HG02610 (cell line): Measurements from ENCODE around the gene RBM24.
"Not testable (repeated sequence)": the region's sequence is repeated elsewhere in the genome, so short reads cannot be mapped to it uniquely, and the experiment has no call there.

ENCODE experiments used
- ATAC-seq: cut with Tn5 transposase; IDR thresholded peaks from one replicate; pipeline ENCODE4 v1.9.1; 2021; ENCODE audit warnings: mild to moderate bottlenecking, moderate library complexity; ENCODE audit not compliant: unreplicated experiment

Gene RBM24

DNA sequence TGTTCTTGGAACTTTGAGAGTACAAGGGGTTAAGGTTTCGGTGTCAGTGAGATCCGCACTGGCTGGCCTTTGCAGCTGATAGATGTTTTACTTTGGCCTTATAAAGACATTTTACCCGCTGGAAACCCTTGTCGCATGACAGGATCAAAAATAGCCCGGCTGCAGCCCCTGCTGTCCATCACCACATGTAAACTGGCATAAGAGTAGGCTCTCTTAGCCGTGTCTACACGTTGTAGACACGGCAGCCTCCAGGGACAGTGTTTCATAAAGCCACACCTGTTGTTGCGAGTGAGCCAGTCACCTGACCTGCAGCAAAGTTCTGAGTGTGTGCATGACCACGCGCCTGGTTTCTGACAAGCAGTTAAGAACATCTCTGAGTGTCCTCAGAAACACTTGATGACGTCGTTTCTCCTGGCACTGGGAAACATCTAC is 8.5 kb downstream of the RBM24 start:
- no peak for ATAC-seq

DNA sequence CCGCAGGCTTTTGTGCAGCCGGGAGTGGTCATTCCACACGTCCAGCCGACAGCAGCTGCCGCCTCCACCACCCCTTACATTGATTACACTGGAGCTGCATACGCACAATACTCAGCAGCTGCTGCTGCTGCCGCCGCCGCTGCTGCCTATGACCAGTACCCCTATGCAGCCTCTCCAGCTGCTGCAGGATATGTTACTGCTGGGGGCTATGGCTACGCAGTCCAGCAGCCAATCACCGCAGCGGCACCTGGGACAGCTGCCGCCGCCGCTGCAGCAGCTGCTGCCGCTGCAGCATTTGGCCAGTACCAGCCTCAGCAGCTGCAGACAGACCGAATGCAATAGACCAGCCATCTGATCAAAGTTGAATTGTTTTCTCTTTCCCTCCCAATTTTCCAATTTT is 10.6 kb downstream of the RBM24 start:
- ATAC-seq = no peak

DNA sequence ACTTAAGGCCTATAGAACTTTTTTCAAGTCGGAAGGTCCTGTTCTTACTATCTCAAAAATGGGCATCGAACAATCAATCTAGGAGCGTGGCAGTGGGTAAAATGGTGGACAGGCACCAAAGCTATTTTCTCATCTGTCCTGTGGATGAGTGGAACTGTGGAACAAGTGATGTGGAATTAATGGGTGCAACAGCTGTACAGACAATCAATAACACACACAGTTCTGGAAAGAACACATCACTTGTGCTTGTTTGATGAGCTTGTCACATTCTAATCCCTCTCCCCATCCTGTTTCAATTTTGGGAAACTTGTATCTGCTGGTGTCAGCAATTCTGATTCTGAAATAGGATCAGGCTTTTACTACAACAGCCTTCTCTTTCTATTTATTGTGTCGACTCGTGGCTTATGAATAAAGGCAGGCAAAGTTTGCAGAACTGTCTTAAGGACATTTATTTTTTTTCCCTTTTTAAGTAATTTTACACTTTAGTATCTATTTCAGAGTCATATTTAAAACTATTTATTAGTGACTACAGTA is 11.5 kb downstream of the RBM24 start:
- no peak for ATAC-seq

DNA sequence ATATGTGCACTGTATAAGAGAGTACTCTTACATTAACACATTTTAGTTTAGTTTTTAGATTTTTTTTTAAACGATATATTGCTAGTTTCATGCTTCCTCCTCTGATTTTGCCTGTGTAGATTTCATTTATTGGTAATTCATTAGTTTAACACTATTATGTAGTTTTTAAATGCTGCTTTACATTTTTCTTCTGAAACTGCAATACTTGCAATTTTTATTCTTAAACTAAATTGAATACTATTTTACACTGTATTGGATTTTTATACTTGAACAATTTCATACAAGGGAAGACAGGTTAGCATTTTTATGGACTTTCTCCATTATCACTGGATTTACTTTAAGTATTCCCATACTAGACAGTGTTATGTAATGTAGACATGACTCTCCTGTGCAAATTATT is 12.2 kb downstream of the RBM24 start:
- ATAC-seq = no peak

DNA sequence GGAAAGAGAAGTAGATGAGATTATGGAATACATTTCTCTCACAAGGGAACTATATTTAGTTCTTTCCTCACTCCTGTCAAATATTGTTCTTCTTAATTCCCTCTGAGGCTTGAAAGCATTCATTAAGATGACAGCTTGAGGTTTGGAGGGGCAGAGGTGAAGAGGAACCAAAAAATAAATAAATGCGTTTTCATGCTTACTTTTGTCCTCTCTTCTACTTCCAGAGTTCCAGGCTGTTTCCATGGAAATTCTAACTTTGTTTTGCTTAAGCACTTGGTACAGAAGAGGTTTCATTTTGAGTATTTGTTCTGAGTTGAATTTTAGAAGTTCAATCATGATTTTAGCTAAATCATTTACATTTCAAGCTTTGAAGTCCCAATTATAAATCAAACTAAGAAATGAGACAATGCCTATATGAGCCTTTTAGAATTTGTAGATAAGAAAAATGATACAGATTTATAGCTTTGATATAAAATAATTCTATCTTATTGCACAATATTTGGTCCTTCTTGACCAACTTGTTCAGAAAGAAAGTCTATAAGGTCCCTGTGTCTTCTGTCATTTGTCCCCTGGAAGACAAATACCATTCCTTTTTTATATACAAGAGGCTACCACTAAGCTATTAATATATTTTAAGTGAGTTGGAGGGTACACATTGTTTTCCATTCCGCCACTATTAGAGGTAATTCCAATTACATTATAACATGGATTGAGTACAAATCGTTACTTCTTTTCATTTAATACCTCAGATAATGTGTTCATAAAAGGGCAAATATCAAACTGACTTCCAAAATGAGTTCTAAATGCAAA is 16.3 kb downstream of the RBM24 start:
- no peak for ATAC-seq

DNA sequence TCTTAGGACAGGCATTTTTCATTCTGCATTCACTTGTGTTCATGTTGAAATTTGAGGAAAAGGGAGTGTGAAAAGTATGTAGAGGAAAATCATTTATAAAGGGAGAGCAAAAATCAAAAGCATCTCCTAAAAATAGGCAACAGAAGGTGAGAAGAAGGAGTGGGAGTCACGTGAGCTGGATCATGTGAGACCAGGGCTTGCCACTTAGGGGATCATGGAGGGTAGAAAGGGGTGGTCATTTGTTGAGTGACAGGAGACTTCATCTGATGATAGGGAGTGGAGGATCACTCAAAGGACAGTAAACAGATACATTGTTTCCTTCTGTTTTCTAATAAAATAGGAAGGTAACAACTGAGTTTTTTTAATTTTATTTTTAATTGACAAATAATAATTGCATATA is 17.1 kb downstream of the RBM24 start:
- ATAC-seq = no peak

DNA sequence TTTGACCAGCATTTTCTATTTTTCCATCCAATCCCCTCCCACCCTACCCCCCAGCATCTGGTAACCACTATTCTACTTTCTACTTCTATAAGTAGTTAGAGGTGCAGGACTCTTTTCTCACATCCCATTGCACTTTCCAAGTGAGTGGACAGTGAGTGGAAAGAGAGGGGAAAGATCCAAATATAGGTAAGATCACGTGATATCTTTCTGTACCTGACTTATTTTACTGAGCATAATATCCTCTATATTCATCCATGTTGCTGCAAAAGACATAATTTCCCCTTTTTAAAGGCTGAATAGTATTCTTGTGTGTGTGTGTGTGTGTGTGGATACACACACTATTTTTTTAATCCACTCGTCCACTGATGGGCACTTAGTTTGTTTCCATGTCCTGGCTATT is 18.1 kb downstream of the RBM24 start:
- ATAC-seq = no peak

DNA sequence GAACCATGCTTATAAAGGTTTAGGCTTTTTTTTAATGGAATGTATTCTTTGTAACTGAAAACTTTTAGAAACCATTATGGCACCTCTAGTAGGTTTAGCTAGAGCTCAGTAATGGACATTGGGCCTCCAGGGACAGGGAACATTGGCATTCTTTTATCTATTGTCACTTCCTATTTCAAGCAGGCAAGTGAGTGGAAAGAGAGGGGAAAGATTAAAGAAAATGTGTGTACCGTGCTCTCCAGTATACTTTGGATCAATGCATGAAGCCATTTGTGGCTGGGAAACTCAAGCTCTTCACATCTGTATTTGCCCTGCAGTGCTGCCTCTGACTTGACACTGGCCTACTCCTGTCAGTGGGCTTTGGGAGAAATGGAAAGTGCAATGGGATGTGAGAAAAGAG is 18.6 kb downstream of the RBM24 start:
- no peak for ATAC-seq

DNA sequence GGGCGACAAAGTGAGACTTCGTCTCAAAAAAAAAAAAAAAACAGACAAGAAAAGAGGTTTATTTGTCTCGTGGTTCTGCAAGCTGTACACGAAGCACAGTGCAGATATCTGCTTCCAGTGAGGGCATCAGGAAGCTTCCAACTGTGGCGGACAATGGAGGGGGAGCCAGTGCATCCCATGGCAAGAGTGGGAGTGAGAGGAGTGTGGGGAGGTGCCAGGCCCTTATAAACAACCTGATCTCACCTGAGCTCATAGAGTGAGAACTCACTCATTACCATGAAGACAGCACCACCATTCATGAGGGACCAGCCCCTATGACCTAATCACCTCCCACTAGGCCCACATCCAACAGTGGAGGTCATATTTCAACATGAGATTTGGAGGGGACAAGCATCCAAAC is 19.5 kb downstream of the RBM24 start:
- ATAC-seq = no peak

DNA sequence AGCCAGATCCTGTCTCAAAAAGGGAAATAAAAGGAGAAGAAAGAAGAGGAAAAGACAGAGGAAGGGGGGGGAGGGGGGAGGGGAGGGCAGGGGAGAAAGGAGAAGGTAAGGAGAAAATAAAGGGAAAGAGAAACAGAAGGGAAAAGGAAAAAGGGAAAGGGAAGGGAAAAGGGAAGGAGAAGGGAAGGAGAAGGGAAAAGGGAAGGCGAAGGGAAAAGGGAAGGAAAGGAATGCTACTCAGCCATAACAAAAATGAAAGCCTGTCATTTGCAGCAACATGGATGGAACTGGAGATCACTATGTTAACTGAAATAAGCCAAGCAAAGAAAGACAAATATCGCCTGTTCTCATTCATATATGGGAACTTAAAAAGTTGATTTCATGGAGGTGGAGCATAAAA is 22.3 kb downstream of the RBM24 start:
- ATAC-seq = no peak

DNA sequence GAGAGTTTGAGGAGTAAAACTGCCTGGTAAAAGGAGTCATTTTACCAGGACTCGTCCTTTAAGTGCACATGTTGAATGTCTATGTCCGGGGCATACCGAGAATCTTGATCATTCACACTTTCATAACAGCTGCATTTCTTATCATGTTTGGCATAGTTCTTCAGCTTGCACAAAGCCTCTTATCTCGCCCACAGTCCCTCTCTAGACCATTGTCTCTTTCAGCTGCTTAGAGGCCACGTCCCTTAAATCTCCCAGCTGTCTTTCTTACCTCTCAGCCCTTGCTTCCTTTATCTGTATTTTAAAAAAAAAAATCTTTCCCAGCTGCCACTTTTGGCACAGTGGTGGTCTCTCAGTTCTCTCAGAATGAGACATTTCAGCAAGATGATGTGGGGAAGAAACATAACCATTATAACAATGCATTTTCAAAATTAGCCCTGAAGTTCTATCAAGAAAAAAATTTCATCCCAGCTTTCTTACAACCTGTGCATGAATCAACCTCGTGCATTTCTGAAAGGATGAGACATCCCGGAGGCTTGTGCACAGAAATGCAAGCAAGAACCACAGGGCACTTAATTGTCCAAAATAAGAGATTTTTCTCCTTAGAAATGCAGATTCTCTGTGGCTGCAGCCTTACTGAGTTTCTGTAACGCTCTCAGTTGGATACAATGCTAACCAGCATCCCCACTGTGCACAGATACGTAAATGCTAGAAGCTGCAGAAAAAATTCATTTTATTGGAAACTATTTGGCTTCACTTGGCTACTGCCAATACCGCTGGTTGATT is 24.2 kb downstream of the RBM24 start:
- ATAC-seq = no peak

DNA sequence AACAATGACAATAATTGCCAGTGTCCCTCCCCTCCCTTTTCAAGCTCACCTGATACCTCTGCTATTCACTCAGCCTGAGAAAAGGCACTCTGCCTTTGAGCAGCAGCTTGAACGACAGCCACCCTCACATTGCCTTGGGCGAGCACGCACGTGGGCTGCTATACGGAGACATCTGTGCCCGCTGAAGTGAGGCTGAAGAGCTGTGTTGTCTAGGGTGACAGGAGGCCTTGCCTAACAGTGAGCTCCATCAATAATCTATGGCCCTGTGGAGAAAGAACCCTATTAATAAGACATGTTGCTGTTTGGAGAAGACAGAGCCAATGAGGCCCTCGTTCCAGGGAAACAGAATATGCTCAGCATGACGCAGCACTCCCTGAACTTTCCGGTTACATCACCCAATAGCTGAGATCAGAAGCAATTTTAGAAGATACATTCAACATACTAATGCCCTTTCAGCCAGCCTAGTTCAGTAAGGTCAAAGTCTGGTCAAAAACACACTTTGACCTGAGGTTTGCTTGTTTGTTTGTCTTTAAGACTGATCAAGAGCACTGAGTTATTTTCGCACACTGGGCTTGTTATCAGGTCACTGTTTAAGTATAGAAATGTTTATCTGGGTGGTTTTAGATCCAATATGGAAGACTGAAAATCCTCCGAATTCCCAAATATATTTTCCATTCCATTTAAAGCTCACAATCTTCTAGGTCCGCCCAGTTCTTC is 30.6 kb downstream of the RBM24 start:
- ATAC-seq = no peak

DNA sequence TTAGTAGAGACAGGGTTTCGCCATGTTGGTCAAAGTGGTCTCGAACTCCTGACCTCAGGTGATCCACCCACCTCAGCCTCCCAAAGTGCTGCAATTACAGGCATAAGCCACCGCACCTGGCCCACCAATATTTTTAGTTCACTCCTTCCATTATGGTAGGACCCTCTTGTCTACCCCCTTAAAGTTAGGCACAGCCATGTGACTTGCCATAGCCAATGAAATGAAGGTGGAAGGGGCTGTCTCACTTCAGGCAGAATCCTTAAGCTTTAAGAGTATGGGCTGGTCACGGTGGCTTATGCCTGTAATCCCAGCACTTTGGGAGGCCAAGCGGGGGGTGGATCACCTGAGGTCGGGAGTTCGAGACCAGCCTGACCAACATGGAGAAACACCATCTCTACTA is 32.1 kb downstream of the RBM24 start:
- ATAC-seq = not testable (repeated sequence)

DNA sequence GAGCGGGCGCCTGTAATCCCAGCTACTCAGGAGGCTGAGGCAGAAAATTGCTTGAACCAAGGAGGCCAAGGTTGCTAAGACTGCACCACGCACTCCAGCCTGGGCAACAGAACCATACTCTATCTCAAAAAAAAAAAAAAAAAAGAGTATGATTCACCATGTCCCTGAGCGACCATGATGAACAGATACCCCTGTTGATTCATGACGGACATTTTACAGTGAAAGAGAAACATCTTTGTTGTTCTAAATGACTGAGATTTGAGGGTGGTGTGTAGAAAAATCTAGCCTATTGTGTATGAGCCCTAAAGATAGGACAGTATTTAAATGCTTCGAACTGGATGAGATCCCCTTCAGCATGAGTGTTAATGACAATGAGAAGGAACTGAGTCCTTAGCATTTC is 32.8 kb downstream of the RBM24 start:
- no peak for ATAC-seq

DNA sequence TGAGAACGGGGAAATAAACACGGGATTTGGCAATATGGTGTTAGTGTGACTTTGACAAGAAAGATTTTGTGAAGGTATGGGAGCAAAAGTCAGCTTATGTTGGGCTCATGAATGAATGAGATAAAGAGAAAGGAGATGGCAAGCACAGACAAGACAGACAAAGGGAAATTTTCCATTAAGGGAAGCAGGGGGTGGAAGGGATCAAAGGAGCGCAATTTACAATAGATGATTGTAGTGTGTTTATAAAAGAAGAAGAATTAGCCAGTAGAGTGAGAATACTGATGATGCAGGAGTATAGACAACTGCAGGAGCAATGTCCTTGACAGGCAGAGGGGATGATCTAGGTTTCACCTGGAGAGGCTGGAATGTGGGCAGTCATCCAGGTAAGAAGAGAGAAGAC is 34.1 kb downstream of the RBM24 start:
- no peak for ATAC-seq

DNA sequence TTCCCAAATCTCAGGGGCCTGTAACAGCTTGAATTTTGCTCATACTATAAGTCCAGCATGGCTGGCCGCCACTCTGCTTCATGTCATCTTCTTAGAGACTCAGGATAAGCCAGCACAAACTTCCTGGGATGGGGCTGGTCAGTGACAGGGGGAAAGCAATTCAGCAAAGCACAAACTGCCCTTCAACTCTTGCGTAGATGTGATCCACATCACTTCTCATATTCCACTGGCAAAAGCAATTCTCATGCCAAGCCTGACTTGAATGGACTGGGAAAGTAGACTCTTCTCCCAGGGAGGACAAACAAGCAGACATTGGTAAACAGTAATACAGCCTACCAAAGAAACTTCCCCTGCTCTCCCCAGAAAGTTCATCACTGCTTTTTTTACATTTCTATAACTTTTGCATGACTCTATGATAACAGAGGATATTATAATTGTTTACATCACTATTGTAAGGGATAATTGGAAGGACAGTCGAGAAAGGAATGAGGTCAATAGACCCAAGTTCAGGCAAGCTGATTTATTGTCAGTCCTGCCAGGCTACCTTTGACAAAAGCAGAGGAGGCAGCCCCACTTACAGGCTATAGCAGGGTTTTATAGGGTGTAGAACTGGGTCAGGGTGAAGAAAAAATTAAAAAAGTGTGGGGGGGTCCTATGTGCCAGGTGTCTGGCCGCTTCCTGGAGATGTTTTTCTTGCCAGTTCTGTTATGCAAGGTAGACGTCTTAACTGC is 37.4 kb downstream of the RBM24 start:
- ATAC-seq = no peak

DNA sequence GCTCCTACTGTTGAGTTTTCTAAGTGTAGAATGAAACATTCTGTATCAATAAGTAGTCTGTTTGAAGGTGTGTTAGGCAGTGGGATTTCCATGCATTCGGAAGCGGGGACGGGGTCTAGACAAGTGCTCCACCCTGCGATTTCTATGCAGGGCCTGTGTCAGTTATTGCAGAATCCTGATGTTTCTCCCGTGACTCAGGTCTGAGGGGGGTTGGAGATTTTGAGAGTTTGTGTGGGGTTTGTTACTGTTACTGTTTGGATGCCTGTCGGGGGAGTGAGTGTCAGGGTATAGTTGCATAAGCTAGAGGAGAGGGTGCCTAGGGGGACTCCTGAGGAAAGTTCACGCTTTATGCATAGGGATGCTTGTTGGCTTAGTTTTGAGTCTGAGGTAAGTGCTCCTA is 39.1 kb downstream of the RBM24 start:
- ATAC-seq = not testable (repeated sequence)

DNA sequence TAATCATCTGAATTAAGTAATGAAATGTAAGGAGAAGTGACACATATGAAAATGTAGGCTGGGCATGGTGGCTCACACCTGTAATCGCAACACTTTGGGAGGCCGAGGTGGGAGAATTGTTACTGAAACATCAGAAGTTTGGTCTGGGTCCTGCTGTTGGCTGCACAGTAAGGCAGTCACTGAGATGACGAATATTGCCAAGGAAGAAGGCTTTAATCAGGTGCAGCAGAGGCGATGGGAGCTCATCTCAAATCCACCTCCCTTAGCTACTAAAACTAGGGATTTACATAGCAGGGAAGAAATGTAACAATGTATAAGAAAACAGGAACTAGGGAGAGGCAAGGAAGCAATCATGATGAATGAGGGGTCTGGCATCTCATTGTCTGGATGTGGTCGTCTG is 50.1 kb downstream of the RBM24 start:
- no peak for ATAC-seq

DNA sequence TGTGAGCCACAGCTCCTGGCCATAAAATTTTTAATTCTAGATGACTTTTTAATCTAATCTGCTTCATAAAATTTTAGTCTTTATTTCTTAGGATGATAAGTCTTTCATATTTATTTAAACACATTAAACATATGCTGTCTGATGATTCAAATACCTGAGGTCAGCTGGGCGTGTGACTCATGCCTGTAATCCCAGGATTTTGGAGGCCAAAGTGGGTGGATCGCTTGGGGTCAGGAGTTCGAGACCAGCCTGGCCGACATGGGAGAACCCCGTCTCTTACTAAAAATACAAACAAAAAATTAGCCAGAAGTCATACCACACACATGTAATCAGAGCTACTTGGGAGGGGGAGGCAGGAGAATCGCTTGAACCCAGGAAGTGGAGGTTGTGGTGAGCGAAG is 53.1 kb downstream of the RBM24 start:
- ATAC-seq = no peak

DNA sequence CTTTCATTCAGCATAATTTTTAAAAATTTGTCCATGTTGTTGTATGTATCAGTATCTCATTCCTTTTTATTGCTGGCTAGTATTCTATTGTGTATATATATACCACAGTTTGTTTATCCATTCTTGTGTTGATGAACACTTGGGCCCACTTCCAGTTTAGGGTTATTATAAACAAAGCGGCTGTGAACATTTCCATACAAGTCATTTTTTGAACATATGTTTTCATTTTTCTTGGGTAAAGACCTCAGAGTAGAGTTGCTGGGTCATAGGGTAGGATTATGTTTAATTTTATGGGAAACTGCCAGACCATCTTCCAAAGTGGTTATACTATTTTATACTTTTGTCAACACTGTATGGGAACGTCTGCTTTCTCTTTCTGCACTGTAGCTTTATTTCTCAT is 55.3 kb downstream of the RBM24 start:
- ATAC-seq = no peak

DNA sequence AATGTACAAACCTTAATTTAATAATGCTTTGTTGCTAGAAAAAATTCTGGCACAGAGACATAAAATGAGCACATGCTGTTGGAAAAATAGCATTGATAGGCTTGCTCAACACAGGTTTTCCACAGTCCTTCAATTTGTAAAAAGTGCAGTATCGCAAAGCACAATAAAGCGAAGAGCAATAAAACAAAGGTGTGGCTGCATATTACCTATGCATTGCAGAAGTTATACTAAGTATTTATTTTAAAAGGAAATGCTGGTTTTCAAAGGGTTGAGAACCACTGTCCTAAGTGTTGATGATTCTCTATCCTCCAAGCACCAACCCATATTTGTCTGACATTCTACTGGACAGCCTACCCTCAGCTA is 58.1 kb downstream of the RBM24 start:
- ATAC-seq = no peak
